Peyer's patch (tissue), 4 donors: ENCODE data around the gene ARAP3. TPM values are rescaled to one million over a fixed set of nuclear protein-coding genes. Genes with fewer than 3 reads are reported as not detected.

Experiments used
- DNase-seq, 3 donors: peaks; one replicate each; pipeline ENCODE4 v3.0.0-alpha.2; 2017 to 2019
- H3K27ac ChIP-seq, 4 donors: fragments of 200-600 bp; sonication (generic); one replicate each; pipeline ENCODE4 v1.5.1; 2016 to 2019
- H3K27me3 ChIP-seq, 2 donors: fragments of 200-600 bp; sonication (generic); one replicate each; pipeline ENCODE4 v1.5.1; 2019
- H3K36me3 ChIP-seq, 3 donors: fragments of 200-600 bp; sonication (generic); one replicate each; pipeline ENCODE4 v1.5.1; 2016 to 2019
- H3K4me1 ChIP-seq, 4 donors: fragments of 200-600 bp; sonication (generic); one replicate each; pipeline ENCODE4 v1.5.1; 2016 to 2019
- H3K4me3 ChIP-seq, 4 donors: fragments of 200-600 bp; sonication (generic); 1 replicate in 3 of 4; 2 replicates in 1 of 4; pipeline ENCODE4 v1.5.1; 2016 to 2019; ENCODE audit warnings: mild to moderate bottlenecking in 1 of 4
- H3K9me3 ChIP-seq, 4 donors: fragments of 200-600 bp; sonication (generic); one replicate each; pipeline ENCODE4 v1.5.1; 2016 to 2019; ENCODE audit warnings: mild to moderate bottlenecking in 1 of 4
- POLR2A ChIP-seq, 2 donors: fragments of 450-650 bp; IDR thresholded peaks; one replicate each; pipeline ENCODE4 v1.5.1; 2017; ENCODE audit warnings: antibody characterized with exemption in 2 of 2, mild to moderate bottlenecking in 2 of 2, moderate library complexity in 2 of 2
- total RNA-seq, 4 donors: library from RNA; depleted of rRNA; stranded (reverse); fragments of >200 nt; gene quantifications; one replicate each; pipeline ENCODE4 v1.1.0, GENCODE V29; 2016
- TF ChIP-seq, protein P1 (sequence below), 6 experiments: fragments of 450-650 bp in 4 of 6; fragments of 200-600 bp in 2 of 6; sonication (generic) in 1 of 6; IDR thresholded peaks; one replicate each; pipeline ENCODE4 v1.5.1; 2017 to 2019; ENCODE audit warnings: antibody characterized with exemption in 6 of 6, mild to moderate bottlenecking in 3 of 6, moderate library complexity in 1 of 6

The ARAP3 gene
- total RNA-seq, 4 donors from 2014 or later = 1.1 to 13.2 (median 9.7) TPM

DNA sequence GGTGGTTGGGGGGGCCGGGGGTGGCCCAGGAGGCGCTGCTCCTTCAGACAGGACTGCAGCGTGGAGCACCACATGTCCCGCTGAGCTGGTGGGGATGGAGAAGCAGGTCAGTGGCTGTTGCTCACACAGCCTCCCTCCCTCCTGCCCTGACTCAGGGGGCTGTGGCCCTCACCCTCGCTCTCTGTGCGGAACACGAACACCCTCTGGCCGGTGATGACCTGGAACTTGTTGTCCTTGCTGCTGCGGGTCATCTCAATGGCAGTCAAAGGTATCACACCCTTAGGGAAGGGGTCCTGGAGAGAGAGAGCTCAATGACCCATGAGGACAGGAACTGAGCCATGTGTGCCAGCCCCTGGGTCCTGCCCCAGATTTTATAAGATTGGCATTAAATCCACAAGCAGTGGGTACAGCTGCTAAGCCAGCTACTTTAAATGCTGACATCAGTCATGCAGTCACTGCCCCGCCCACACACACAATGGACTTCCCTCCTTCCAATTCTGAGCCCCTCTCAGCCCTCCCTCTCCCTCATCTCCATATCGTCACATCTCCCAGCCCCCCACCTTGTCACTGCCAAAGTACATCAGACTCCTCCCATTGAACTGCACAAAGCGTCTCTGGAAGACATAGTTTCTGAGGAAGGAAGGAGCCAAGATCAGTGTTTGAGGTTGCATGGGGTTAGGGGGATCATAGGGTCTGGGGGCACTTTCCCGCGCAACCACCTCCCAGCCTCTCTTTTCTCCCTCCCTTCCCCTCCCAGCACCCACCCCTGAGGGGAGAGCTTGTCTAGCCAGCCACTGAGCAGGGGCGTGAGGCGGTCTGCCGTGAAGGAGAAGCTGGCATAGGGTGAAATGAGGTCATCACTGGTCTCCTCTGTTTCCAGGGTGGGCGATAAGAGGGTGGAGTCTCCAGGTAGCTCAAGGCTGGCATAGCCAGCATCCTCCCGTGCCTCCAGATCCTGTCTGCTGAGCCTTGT is 8.9 kb downstream of the ARAP3 start:
- no peaks in the 10 kb centered on the region for H3K9me3 ChIP-seq
- TF ChIP-seq POLR2A (IDR thresholded peaks at IDR 0.05) = no peak
- TF ChIP-seq, protein P1, sequence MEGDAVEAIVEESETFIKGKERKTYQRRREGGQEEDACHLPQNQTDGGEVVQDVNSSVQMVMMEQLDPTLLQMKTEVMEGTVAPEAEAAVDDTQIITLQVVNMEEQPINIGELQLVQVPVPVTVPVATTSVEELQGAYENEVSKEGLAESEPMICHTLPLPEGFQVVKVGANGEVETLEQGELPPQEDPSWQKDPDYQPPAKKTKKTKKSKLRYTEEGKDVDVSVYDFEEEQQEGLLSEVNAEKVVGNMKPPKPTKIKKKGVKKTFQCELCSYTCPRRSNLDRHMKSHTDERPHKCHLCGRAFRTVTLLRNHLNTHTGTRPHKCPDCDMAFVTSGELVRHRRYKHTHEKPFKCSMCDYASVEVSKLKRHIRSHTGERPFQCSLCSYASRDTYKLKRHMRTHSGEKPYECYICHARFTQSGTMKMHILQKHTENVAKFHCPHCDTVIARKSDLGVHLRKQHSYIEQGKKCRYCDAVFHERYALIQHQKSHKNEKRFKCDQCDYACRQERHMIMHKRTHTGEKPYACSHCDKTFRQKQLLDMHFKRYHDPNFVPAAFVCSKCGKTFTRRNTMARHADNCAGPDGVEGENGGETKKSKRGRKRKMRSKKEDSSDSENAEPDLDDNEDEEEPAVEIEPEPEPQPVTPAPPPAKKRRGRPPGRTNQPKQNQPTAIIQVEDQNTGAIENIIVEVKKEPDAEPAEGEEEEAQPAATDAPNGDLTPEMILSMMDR (IDR thresholded peaks at IDR 0.05) = no peak
- no peaks in the 10 kb centered on the region for H3K36me3 ChIP-seq
- H3K4me3 ChIP-seq = no peak overlapping the region
- DNase-seq = peak in 1 of 3 donors; percentile 34
- no peaks in the 10 kb centered on the region for H3K27me3 ChIP-seq
- no peak overlapping the region for H3K27ac ChIP-seq
- H3K4me1 ChIP-seq = no peaks in the 10 kb centered on the region

DNA sequence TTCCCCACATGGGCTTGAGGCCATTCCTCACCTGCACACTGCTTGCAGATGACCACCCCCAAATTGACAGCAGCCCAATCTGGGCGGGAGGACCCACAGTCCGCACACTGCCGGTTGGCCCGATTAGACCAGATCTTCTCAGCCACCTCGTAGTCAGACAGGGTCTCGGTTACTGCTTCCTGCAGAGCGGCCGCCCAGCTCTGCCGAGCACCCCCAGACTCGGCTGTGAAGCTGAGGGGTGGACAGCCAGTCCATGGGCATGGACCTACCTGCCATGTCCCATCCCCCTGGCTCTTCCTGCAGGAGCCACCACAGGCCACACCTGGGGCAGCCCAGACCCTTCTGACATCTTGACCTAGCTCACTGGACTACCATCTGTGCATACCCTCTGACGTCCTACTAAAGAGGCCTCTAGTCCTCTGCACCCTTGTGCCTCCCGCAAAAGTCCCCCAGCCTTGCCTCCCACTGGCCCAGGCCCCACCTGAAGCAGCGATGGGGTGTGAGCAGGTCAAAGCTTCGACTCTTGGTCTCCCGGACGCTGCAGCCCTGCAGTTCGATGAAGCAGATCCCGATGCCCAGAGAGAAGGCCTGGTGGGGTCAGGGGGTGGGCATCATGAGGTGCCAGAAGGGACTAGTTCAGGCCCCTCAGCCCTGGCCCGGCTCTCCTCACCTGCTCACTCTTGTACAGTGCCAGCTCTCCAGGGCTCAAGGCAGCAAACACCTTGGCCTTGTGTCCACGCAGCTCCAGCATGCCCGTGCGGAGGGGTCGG is 9.8 kb downstream of the ARAP3 start:
- Histone ChIP-seq H3K36me3 (no peaks in the 10 kb centered on the region), H3K4me3 (no peak overlapping the region), H3K4me1 (no peaks in the 10 kb centered on the region), H3K9me3 (no peaks in the 10 kb centered on the region), H3K27me3 (no peaks in the 10 kb centered on the region), H3K27ac (no peak overlapping the region)
- no peak for TF ChIP-seq POLR2A (IDR thresholded peaks at IDR 0.05)
- TF ChIP-seq, protein P1 (IDR thresholded peaks at IDR 0.05) = no peak
- DNase-seq = no peak

DNA sequence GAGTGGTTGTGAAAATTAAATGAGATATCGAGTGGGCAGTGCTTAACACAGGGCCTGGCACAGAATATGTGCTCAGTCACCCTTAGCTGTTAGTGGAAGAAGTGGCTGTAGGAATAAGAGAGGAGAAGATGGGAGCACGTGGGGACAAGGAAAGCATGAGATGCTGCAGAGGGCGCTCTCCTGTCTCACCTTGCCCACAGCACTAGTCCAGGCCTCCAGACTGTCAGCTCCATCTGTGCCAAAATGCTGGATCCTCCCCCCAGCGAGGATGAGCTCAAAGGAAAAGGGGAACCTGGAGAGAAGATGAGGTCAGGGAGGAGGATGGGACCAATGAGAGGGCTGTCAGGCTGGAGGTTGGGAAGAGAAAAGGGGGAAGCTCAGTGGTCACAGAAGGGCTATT is 12.5 kb downstream of the ARAP3 start:
- H3K27ac ChIP-seq = no peak overlapping the region
- H3K36me3 ChIP-seq = no peaks in the 10 kb centered on the region
- DNase-seq = no peak
- H3K4me3 ChIP-seq = no peak overlapping the region
- no peaks in the 10 kb centered on the region for H3K9me3 ChIP-seq
- TF ChIP-seq, protein P1 (IDR thresholded peaks at IDR 0.05) = no peak
- no peak for TF ChIP-seq POLR2A (IDR thresholded peaks at IDR 0.05)
- no peaks in the 10 kb centered on the region for H3K27me3 ChIP-seq
- H3K4me1 ChIP-seq = no peaks in the 10 kb centered on the region

DNA sequence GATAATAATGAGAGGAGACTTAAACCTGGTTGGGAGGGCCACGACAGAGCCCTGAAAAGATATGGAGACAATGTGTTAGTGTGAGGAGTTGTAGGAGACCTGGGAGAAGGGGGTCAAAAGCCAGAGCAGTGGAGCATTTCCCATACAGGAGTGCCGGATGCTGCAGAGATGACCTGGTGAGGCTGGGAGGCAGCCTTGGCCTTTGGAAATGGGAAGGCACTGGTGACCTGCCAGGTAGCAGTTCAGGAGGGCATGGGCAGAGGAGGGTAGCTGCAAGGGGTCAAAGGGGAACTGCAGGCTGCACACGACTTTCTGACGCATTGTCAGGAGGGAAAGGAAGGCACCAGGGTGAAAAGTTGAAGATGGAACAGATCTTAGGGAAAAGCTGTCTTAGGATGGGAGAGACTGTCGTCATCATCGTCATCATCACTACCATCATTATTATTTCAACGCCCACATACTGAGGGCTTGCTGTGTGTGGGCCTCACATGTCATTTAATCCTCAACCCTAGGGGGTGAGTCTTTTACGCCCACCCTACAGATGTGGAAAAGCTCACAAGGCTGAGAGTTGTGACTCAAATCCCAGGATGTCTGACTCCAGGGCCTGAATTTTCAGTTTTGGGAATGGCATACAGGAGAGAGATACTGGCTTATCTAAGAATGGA is 13.3 kb downstream of the ARAP3 start:
- no peaks in the 10 kb centered on the region for H3K9me3 ChIP-seq
- DNase-seq = no peak
- H3K36me3 ChIP-seq = no peaks in the 10 kb centered on the region
- H3K27ac ChIP-seq = no peak overlapping the region
- no peaks in the 10 kb centered on the region for H3K4me1 ChIP-seq
- no peak overlapping the region for H3K4me3 ChIP-seq
- TF ChIP-seq, protein P1 (IDR thresholded peaks at IDR 0.05) = no peak
- TF ChIP-seq POLR2A (IDR thresholded peaks at IDR 0.05) = no peak
- no peaks in the 10 kb centered on the region for H3K27me3 ChIP-seq
